H9 (cell line): ENCODE data around the gene PAFAH1B2. TPM values are rescaled to one million over a fixed set of nuclear protein-coding genes. Genes with fewer than 3 reads are reported as not detected.

Experiments
- DNase-seq: peaks from one replicate; pipeline ENCODE4 v3.0.0-alpha.2; 2017
- H2AFZ ChIP-seq: one replicate; pipeline ENCODE4 v1.6.1; 2013; ENCODE audit warnings: mild to moderate bottlenecking, low read length, control low read depth, moderate library complexity
- H2AK5ac ChIP-seq: 2 replicates; pipeline ENCODE4 v1.6.1; 2013; ENCODE audit warnings: low read length, control low read depth, mixed read lengths; ENCODE audit not compliant: insufficient read length
- H2BK120ac ChIP-seq: one replicate; pipeline ENCODE4 v1.6.1; 2013; ENCODE audit warnings: low read depth, mild to moderate bottlenecking, low read length, control low read depth, inconsistent platforms; ENCODE audit not compliant: poor library complexity, severe bottlenecking
- H2BK12ac ChIP-seq: 2 replicates; pipeline ENCODE4 v1.6.1; 2013; ENCODE audit warnings: low read length, control low read depth, mixed read lengths, low read depth; ENCODE audit not compliant: insufficient read length
- H2BK15ac ChIP-seq: 2 replicates; pipeline ENCODE4 v1.6.1; 2013; ENCODE audit warnings: low read depth, low read length, control low read depth
- H2BK20ac ChIP-seq: one replicate; pipeline ENCODE4 v1.6.1; 2013; ENCODE audit warnings: low read depth, mild to moderate bottlenecking, low read length, control low read depth, inconsistent platforms; ENCODE audit not compliant: poor library complexity, severe bottlenecking
- H2BK5ac ChIP-seq: 2 replicates; pipeline ENCODE4 v1.6.1; 2013; ENCODE audit warnings: low read length, control low read depth, mixed read lengths; ENCODE audit not compliant: insufficient read length
- H3K14ac ChIP-seq: 2 replicates; pipeline ENCODE4 v1.6.1; 2013; ENCODE audit warnings: low read length, control low read depth; ENCODE audit not compliant: insufficient read depth
- H3K18ac ChIP-seq: 2 replicates; pipeline ENCODE4 v1.6.1; 2013; ENCODE audit warnings: low read depth, mild to moderate bottlenecking, mixed read lengths, low read length, control low read depth; ENCODE audit not compliant: insufficient read length
- H3K23ac ChIP-seq: 2 replicates; pipeline ENCODE4 v1.6.1; 2013; ENCODE audit warnings: low read length, control low read depth, mixed read lengths, low read depth; ENCODE audit not compliant: insufficient read length
- H3K23me2 ChIP-seq: 2 replicates; pipeline ENCODE4 v1.6.1; 2013; ENCODE audit warnings: low read depth, mild to moderate bottlenecking, mixed read lengths, low read length, control low read depth; ENCODE audit not compliant: insufficient read length, poor library complexity, severe bottlenecking
- H3K27ac ChIP-seq: 2 replicates; pipeline ENCODE4 v1.5.1; 2013; ENCODE audit warnings: low read length, control low read depth, mixed read lengths, low read depth; ENCODE audit not compliant: insufficient read length
- H3K27me3 ChIP-seq: 2 replicates; pipeline ENCODE4 v1.6.1; 2013; ENCODE audit warnings: low read length, control low read depth, inconsistent platforms; ENCODE audit not compliant: insufficient read depth
- H3K4ac ChIP-seq: 2 replicates; pipeline ENCODE4 v1.6.1; 2013; ENCODE audit warnings: low read depth, mild to moderate bottlenecking, control low read depth, inconsistent platforms, low read length, moderate library complexity
- H3K4me1 ChIP-seq: 2 replicates; pipeline ENCODE4 v1.6.1; 2013; ENCODE audit warnings: low read length, control low read depth, inconsistent platforms; ENCODE audit not compliant: insufficient read depth
- H3K4me2 ChIP-seq: 2 replicates; pipeline ENCODE4 v1.6.1; 2013; ENCODE audit warnings: low read length, control low read depth, mixed read lengths; ENCODE audit not compliant: insufficient read length, insufficient read depth
- H3K56ac ChIP-seq: 2 replicates; pipeline ENCODE4 v1.6.1; 2013; ENCODE audit warnings: low read depth, mild to moderate bottlenecking, mixed read lengths, low read length, control low read depth; ENCODE audit not compliant: insufficient read length
- H3K79me1 ChIP-seq: 2 replicates; pipeline ENCODE4 v1.6.1; 2013; ENCODE audit warnings: low read depth, mild to moderate bottlenecking, moderate library complexity, low read length, control low read depth, inconsistent platforms; ENCODE audit not compliant: insufficient read depth, poor library complexity, severe bottlenecking
- H3K79me2 ChIP-seq: 2 replicates; pipeline ENCODE4 v1.6.1; 2013; ENCODE audit warnings: low read length, control low read depth, inconsistent platforms; ENCODE audit not compliant: insufficient read depth
- H3K9ac ChIP-seq: 2 replicates; pipeline ENCODE4 v1.6.1; 2013; ENCODE audit warnings: low read length, control low read depth, mixed read lengths; ENCODE audit not compliant: insufficient read length; ENCODE audit errors: extremely low read depth
- H3K9me3 ChIP-seq: one replicate; pipeline ENCODE4 v1.6.1; 2013; ENCODE audit warnings: low read depth, low read length, inconsistent platforms; ENCODE audit not compliant: control insufficient read depth
- H3T11ph ChIP-seq: one replicate; pipeline ENCODE4 v1.6.1; 2013; ENCODE audit warnings: mild to moderate bottlenecking, low read length, control low read depth, inconsistent platforms
- H4K20me1 ChIP-seq: one replicate; pipeline ENCODE4 v1.6.1; 2013; ENCODE audit not compliant: control insufficient read depth, insufficient read length, insufficient read depth
- H4K5ac ChIP-seq: 2 replicates; pipeline ENCODE4 v1.6.1; 2013; ENCODE audit warnings: low read depth, mild to moderate bottlenecking, mixed read lengths, low read length, control low read depth; ENCODE audit not compliant: insufficient read length
- H4K8ac ChIP-seq: replicated peaks from 2 replicates; pipeline ENCODE4 v1.6.1; 2013; ENCODE audit warnings: low read length, control low read depth, mixed read lengths, low read depth; ENCODE audit not compliant: insufficient read length
- H4K91ac ChIP-seq: 2 replicates; pipeline ENCODE4 v1.6.1; 2013; ENCODE audit warnings: low read depth, mild to moderate bottlenecking, moderate library complexity, mixed read lengths, low read length, control low read depth; ENCODE audit not compliant: insufficient read length
- H3K27ac Mint-ChIP-seq, 3 experiments: 2 replicates in 2 of 3; 3 replicates in 1 of 3; pipeline ENCODE4 v1.8.0; 2020 to 2021; ENCODE audit warnings: mixed read lengths in 3 of 3, mild to moderate bottlenecking in 1 of 3, moderate library complexity in 1 of 3
- H3K27me3 Mint-ChIP-seq: 2 replicates; pipeline ENCODE4 v1.8.0; 2021; ENCODE audit warnings: low read depth, mild to moderate bottlenecking, moderate library complexity, mixed read lengths
- H3K36me3 Mint-ChIP-seq, 3 experiments: 2 replicates in 2 of 3; 3 replicates in 1 of 3; pipeline ENCODE4 v1.8.0; 2020 to 2021; ENCODE audit warnings: low read depth in 3 of 3, mixed read lengths in 3 of 3; ENCODE audit not compliant: insufficient read depth in 1 of 3
- H3K4me1 Mint-ChIP-seq, 2 experiments: 2 replicates each; pipeline ENCODE4 v1.8.0; 2020; ENCODE audit warnings: mixed read lengths in 2 of 2
- H3K4me3 Mint-ChIP-seq, 2 experiments: 2 replicates in 1 of 2; 3 replicates in 1 of 2; pipeline ENCODE4 v1.8.0; 2020 to 2021; ENCODE audit warnings: mild to moderate bottlenecking in 2 of 2, mixed read lengths in 2 of 2, moderate library complexity in 1 of 2
- H3K9me3 Mint-ChIP-seq, 2 experiments: 2 replicates in 1 of 2; 3 replicates in 1 of 2; pipeline ENCODE4 v1.8.0; 2020; ENCODE audit warnings: mild to moderate bottlenecking in 2 of 2, mixed read lengths in 2 of 2, moderate library complexity in 1 of 2
- WGBS: extraction: QIAGEN DNeasy Blood & Tissue Kit; methylation state at CpG from one replicate; pipeline ENCODE4 v1.1.7; 2013; ENCODE audit warnings: missing lambda C conversion rate, low lambda C conversion rate, mixed read lengths; ENCODE audit not compliant: insufficient read length; ENCODE audit errors: extremely low coverage; 5-methylcytosine and 5-hydroxymethylcytosine counted together
- total RNA-seq: library from RNA; stranded (reverse); gene quantifications from 2 replicates; pipeline ENCODE4 v1.2.1, GENCODE V29; 2021
- TF ChIP-seq, protein P1 (sequence below): fragments of 200-600 bp; sonication (generic); conservative IDR thresholded peaks from 3 replicates; pipeline ENCODE4 v1.8.0; 2021; ENCODE audit warnings: antibody characterized with exemption, mild to moderate bottlenecking

The PAFAH1B2 gene
- total RNA-seq, 1 experiment from 2014 or later = 161 TPM

DNA sequence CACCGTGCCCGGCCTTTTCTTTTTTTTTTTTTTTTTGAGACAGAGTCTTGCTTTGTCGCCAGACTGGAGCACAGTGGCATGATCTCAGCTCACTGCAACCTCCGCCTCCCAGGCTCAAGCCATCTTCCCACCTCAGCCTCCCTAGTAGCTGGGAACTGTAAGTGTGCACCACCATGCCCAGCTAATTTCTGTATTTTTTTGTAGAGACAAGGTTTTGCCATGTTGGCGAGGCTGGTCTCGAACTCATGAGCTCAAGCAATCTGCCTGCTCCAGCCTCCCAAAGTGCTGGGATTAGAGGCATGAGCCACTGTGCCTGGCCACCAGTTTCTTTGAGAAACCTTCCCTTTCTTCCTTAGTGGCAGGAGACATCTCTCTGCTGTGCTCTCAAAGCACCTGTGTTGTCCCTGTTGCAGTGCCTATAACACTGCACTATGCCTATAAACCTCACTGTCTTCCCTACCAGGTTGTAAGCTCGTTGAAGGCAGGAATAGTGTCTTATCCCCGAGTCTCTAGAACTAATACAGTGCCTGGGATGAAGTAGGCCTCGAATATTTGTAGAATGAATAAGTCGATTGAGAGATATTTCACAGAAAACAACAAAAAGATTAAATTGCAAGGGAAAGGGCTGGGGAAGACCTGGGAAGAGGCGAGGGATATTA, 68.7 kb downstream of the PAFAH1B2 start:
- Histone ChIP-seq H3K79me2 (no peaks in the 10 kb centered on the region), H2BK120ac (no peak overlapping the region), H4K91ac (no peak overlapping the region), H2BK12ac (no peak overlapping the region), H3K56ac (no peak overlapping the region), H3K4me2 (no peak overlapping the region), H3K18ac (no peak overlapping the region), H4K5ac (no peak overlapping the region), H3K23ac (no peak overlapping the region), H2BK15ac (no peak overlapping the region), H2AK5ac (no peak overlapping the region), H2AFZ (no peak overlapping the region), H3K14ac (no peak overlapping the region), H3K23me2 (no peaks in the 10 kb centered on the region), H4K20me1 (no peaks in the 10 kb centered on the region), H3K4ac (no peak overlapping the region), H3K79me1 (no peaks in the 10 kb centered on the region), H3K9ac (no peak overlapping the region), H3K27me3 (no peaks in the 10 kb centered on the region), H3K27ac (no peak overlapping the region), H4K8ac (no peak overlapping the region), H3K4me1 (no peaks in the 10 kb centered on the region), H2BK5ac (no peak overlapping the region), H2BK20ac (no peak overlapping the region), H3T11ph (no peak overlapping the region), H3K9me3 (no peaks in the 10 kb centered on the region)
- Mint-ChIP-seq H3K4me3 (no peak overlapping the region), H3K27me3 (peaks cover 2% of the 10 kb centered on the region; the same call in 1 of the 2 replicates), H3K9me3 (no peaks in the 10 kb centered on the region), H3K27ac (peak overlapping the region in 1 of 3 experiments; percentile 3; a peak in 1 of 7 replicates), H3K36me3 (peaks cover 2 to 35% (median 22%) of the 10 kb centered on the region in 3 experiments; a peak in 6 of 7 replicates), H3K4me1 (peaks cover 0 to 4% of the 10 kb centered on the region in 2 experiments; a peak in 1 of 4 replicates)
- no peak for DNase-seq
- no CpG with 5 or more reads among the region's 11 CpGs for WGBS
- TF ChIP-seq, protein P1, sequence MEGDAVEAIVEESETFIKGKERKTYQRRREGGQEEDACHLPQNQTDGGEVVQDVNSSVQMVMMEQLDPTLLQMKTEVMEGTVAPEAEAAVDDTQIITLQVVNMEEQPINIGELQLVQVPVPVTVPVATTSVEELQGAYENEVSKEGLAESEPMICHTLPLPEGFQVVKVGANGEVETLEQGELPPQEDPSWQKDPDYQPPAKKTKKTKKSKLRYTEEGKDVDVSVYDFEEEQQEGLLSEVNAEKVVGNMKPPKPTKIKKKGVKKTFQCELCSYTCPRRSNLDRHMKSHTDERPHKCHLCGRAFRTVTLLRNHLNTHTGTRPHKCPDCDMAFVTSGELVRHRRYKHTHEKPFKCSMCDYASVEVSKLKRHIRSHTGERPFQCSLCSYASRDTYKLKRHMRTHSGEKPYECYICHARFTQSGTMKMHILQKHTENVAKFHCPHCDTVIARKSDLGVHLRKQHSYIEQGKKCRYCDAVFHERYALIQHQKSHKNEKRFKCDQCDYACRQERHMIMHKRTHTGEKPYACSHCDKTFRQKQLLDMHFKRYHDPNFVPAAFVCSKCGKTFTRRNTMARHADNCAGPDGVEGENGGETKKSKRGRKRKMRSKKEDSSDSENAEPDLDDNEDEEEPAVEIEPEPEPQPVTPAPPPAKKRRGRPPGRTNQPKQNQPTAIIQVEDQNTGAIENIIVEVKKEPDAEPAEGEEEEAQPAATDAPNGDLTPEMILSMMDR = no peak
